H9 (cell line): Measurements from ENCODE around the gene ANKRD13C. TPM values are rescaled to one million over a fixed set of nuclear protein-coding genes. Genes with fewer than 3 reads are reported as not detected.

Experiments used
- DNase-seq: peaks from one replicate; pipeline ENCODE4 v3.0.0-alpha.2; 2017
- H2AFZ ChIP-seq: one replicate; pipeline ENCODE4 v1.6.1; 2013; ENCODE audit warnings: mild to moderate bottlenecking, low read length, control low read depth, moderate library complexity
- H2AK5ac ChIP-seq: 2 replicates; pipeline ENCODE4 v1.6.1; 2013; ENCODE audit warnings: low read length, control low read depth, mixed read lengths; ENCODE audit not compliant: insufficient read length
- H2BK120ac ChIP-seq: one replicate; pipeline ENCODE4 v1.6.1; 2013; ENCODE audit warnings: low read depth, mild to moderate bottlenecking, low read length, control low read depth, inconsistent platforms; ENCODE audit not compliant: poor library complexity, severe bottlenecking
- H2BK12ac ChIP-seq: 2 replicates; pipeline ENCODE4 v1.6.1; 2013; ENCODE audit warnings: low read length, control low read depth, mixed read lengths, low read depth; ENCODE audit not compliant: insufficient read length
- H2BK15ac ChIP-seq: 2 replicates; pipeline ENCODE4 v1.6.1; 2013; ENCODE audit warnings: low read depth, low read length, control low read depth
- H2BK20ac ChIP-seq: one replicate; pipeline ENCODE4 v1.6.1; 2013; ENCODE audit warnings: low read depth, mild to moderate bottlenecking, low read length, control low read depth, inconsistent platforms; ENCODE audit not compliant: poor library complexity, severe bottlenecking
- H2BK5ac ChIP-seq: 2 replicates; pipeline ENCODE4 v1.6.1; 2013; ENCODE audit warnings: low read length, control low read depth, mixed read lengths; ENCODE audit not compliant: insufficient read length
- H3K14ac ChIP-seq: 2 replicates; pipeline ENCODE4 v1.6.1; 2013; ENCODE audit warnings: low read length, control low read depth; ENCODE audit not compliant: insufficient read depth
- H3K18ac ChIP-seq: 2 replicates; pipeline ENCODE4 v1.6.1; 2013; ENCODE audit warnings: low read depth, mild to moderate bottlenecking, mixed read lengths, low read length, control low read depth; ENCODE audit not compliant: insufficient read length
- H3K23ac ChIP-seq: 2 replicates; pipeline ENCODE4 v1.6.1; 2013; ENCODE audit warnings: low read length, control low read depth, mixed read lengths, low read depth; ENCODE audit not compliant: insufficient read length
- H3K23me2 ChIP-seq: 2 replicates; pipeline ENCODE4 v1.6.1; 2013; ENCODE audit warnings: low read depth, mild to moderate bottlenecking, mixed read lengths, low read length, control low read depth; ENCODE audit not compliant: insufficient read length, poor library complexity, severe bottlenecking
- H3K27ac ChIP-seq: 2 replicates; pipeline ENCODE4 v1.5.1; 2013; ENCODE audit warnings: low read length, control low read depth, mixed read lengths, low read depth; ENCODE audit not compliant: insufficient read length
- H3K27me3 ChIP-seq: 2 replicates; pipeline ENCODE4 v1.6.1; 2013; ENCODE audit warnings: low read length, control low read depth, inconsistent platforms; ENCODE audit not compliant: insufficient read depth
- H3K4ac ChIP-seq: 2 replicates; pipeline ENCODE4 v1.6.1; 2013; ENCODE audit warnings: low read depth, mild to moderate bottlenecking, control low read depth, inconsistent platforms, low read length, moderate library complexity
- H3K4me1 ChIP-seq: 2 replicates; pipeline ENCODE4 v1.6.1; 2013; ENCODE audit warnings: low read length, control low read depth, inconsistent platforms; ENCODE audit not compliant: insufficient read depth
- H3K4me2 ChIP-seq: 2 replicates; pipeline ENCODE4 v1.6.1; 2013; ENCODE audit warnings: low read length, control low read depth, mixed read lengths; ENCODE audit not compliant: insufficient read length, insufficient read depth
- H3K56ac ChIP-seq: 2 replicates; pipeline ENCODE4 v1.6.1; 2013; ENCODE audit warnings: low read depth, mild to moderate bottlenecking, mixed read lengths, low read length, control low read depth; ENCODE audit not compliant: insufficient read length
- H3K79me1 ChIP-seq: 2 replicates; pipeline ENCODE4 v1.6.1; 2013; ENCODE audit warnings: low read depth, mild to moderate bottlenecking, moderate library complexity, low read length, control low read depth, inconsistent platforms; ENCODE audit not compliant: insufficient read depth, poor library complexity, severe bottlenecking
- H3K79me2 ChIP-seq: 2 replicates; pipeline ENCODE4 v1.6.1; 2013; ENCODE audit warnings: low read length, control low read depth, inconsistent platforms; ENCODE audit not compliant: insufficient read depth
- H3K9ac ChIP-seq: 2 replicates; pipeline ENCODE4 v1.6.1; 2013; ENCODE audit warnings: low read length, control low read depth, mixed read lengths; ENCODE audit not compliant: insufficient read length; ENCODE audit errors: extremely low read depth
- H3K9me3 ChIP-seq: one replicate; pipeline ENCODE4 v1.6.1; 2013; ENCODE audit warnings: low read depth, low read length, inconsistent platforms; ENCODE audit not compliant: control insufficient read depth
- H3T11ph ChIP-seq: one replicate; pipeline ENCODE4 v1.6.1; 2013; ENCODE audit warnings: mild to moderate bottlenecking, low read length, control low read depth, inconsistent platforms
- H4K20me1 ChIP-seq: one replicate; pipeline ENCODE4 v1.6.1; 2013; ENCODE audit not compliant: control insufficient read depth, insufficient read length, insufficient read depth
- H4K5ac ChIP-seq: 2 replicates; pipeline ENCODE4 v1.6.1; 2013; ENCODE audit warnings: low read depth, mild to moderate bottlenecking, mixed read lengths, low read length, control low read depth; ENCODE audit not compliant: insufficient read length
- H4K8ac ChIP-seq: replicated peaks from 2 replicates; pipeline ENCODE4 v1.6.1; 2013; ENCODE audit warnings: low read length, control low read depth, mixed read lengths, low read depth; ENCODE audit not compliant: insufficient read length
- H4K91ac ChIP-seq: 2 replicates; pipeline ENCODE4 v1.6.1; 2013; ENCODE audit warnings: low read depth, mild to moderate bottlenecking, moderate library complexity, mixed read lengths, low read length, control low read depth; ENCODE audit not compliant: insufficient read length
- H3K27ac Mint-ChIP-seq, 3 experiments: 2 replicates in 2 of 3; 3 replicates in 1 of 3; pipeline ENCODE4 v1.8.0; 2020 to 2021; ENCODE audit warnings: mixed read lengths in 3 of 3, mild to moderate bottlenecking in 1 of 3, moderate library complexity in 1 of 3
- H3K27me3 Mint-ChIP-seq: 2 replicates; pipeline ENCODE4 v1.8.0; 2021; ENCODE audit warnings: low read depth, mild to moderate bottlenecking, moderate library complexity, mixed read lengths
- H3K36me3 Mint-ChIP-seq, 3 experiments: 2 replicates in 2 of 3; 3 replicates in 1 of 3; pipeline ENCODE4 v1.8.0; 2020 to 2021; ENCODE audit warnings: low read depth in 3 of 3, mixed read lengths in 3 of 3; ENCODE audit not compliant: insufficient read depth in 1 of 3
- H3K4me1 Mint-ChIP-seq, 2 experiments: 2 replicates each; pipeline ENCODE4 v1.8.0; 2020; ENCODE audit warnings: mixed read lengths in 2 of 2
- H3K4me3 Mint-ChIP-seq, 2 experiments: 2 replicates in 1 of 2; 3 replicates in 1 of 2; pipeline ENCODE4 v1.8.0; 2020 to 2021; ENCODE audit warnings: mild to moderate bottlenecking in 2 of 2, mixed read lengths in 2 of 2, moderate library complexity in 1 of 2
- H3K9me3 Mint-ChIP-seq, 2 experiments: 2 replicates in 1 of 2; 3 replicates in 1 of 2; pipeline ENCODE4 v1.8.0; 2020; ENCODE audit warnings: mild to moderate bottlenecking in 2 of 2, mixed read lengths in 2 of 2, moderate library complexity in 1 of 2
- CTCF ChIP-seq: fragments of 200-600 bp; sonication (generic); conservative IDR thresholded peaks from 3 replicates; pipeline ENCODE4 v1.8.0; 2021; ENCODE audit warnings: antibody characterized with exemption, mild to moderate bottlenecking
- total RNA-seq: library from RNA; stranded (reverse); gene quantifications from 2 replicates; pipeline ENCODE4 v1.2.1, GENCODE V29; 2021

ANKRD13C gene
- total RNA-seq, 1 experiment from 2014 or later = 19.7 TPM

- Histone ChIP-seq H3T11ph (no peak overlapping the region), H3K23ac (no peak overlapping the region), H2AFZ (no peak overlapping the region), H2BK15ac (no peak overlapping the region), H3K14ac (no peak overlapping the region), H3K56ac (no peak overlapping the region), H3K4me1 (no peaks in the 10 kb centered on the region), H3K23me2 (no peaks in the 10 kb centered on the region), H2BK12ac (no peak overlapping the region), H2BK5ac (no peak overlapping the region), H3K27me3 (no peaks in the 10 kb centered on the region), H4K8ac (no peak overlapping the region), H3K4me2 (no peak overlapping the region), H3K79me1 (peaks cover 4% of the 10 kb centered on the region), H4K20me1 (no peaks in the 10 kb centered on the region), H3K9ac (no peak overlapping the region), H4K91ac (no peak overlapping the region), H2AK5ac (no peak overlapping the region), H2BK20ac (no peak overlapping the region), H3K79me2 (no peaks in the 10 kb centered on the region; the same call in 1 of the 2 replicates), H3K18ac (no peak overlapping the region), H3K4ac (no peak overlapping the region), H3K9me3 (no peaks in the 10 kb centered on the region), H2BK120ac (no peak overlapping the region), H3K27ac (no peak overlapping the region), H4K5ac (no peak overlapping the region)
- H3K36me3 Mint-ChIP-seq = peaks cover 5 to 12% (median 8%) of the 10 kb centered on the region in 3 experiments; a peak in 6 of 7 replicates
- no peaks in the 10 kb centered on the region for H3K27me3 Mint-ChIP-seq
- TF ChIP-seq CTCF = no peak
- DNase-seq = no peak
- no peak overlapping the region for H3K27ac Mint-ChIP-seq
- no peaks in the 10 kb centered on the region for H3K9me3 Mint-ChIP-seq
- peaks cover 4 to 6% of the 10 kb centered on the region in 2 experiments for H3K4me1 Mint-ChIP-seq
- no peak overlapping the region for H3K4me3 Mint-ChIP-seq
These were observed 18.5 kb downstream of the ANKRD13C start for GRCh38 chr1:70336050-70336449.
